HG03139 (cell line): ENCODE data around the gene MYCN.
"Not testable (repeated sequence)": the region's sequence is repeated elsewhere in the genome, so short reads cannot be mapped to it uniquely, and the experiment has no call there.

Source experiments
- ATAC-seq: cut with Tn5 transposase; IDR thresholded peaks from one replicate; pipeline ENCODE4 v1.9.1; 2021; ENCODE audit not compliant: unreplicated experiment

The MYCN gene

DNA sequence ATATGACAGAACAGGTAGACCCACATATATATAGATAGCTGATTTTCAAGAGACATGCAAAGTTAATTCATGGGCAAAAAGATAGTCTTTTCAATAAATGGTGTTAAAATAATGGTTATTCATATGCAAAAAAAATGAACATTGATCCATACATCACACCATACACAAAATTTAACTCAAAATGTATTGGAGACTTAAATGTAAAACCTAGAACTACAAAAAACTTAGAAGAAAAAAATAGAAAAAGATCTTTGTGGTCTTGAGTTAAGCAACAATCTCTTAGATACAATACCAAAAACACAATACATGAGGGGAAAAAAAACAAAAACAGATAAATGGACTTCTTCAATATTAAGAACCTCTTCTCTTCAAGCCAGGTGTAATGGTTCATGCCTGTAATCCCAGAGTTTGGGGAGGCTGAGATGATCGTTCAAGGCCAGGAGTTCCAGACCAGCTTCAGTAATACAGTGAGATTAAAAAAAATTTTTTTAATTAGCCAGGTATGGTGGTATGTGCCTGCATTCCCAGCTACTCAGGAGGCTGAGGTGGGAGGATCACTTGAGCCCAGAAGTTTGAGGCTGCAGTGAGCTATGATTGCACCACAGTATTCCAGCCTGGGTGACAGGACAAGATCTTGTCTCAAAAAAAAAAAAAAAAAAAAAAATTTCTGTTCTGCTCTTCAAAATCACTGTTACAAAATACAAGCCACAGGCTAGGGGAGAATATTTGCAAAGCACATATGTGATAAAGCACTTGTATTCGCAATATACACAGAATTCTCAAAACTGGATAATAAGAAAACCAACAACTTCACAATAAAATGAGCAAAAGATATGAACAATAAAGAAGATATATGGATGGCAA lies 32.7 kb upstream of the MYCN start:
- ATAC-seq = no peak

DNA sequence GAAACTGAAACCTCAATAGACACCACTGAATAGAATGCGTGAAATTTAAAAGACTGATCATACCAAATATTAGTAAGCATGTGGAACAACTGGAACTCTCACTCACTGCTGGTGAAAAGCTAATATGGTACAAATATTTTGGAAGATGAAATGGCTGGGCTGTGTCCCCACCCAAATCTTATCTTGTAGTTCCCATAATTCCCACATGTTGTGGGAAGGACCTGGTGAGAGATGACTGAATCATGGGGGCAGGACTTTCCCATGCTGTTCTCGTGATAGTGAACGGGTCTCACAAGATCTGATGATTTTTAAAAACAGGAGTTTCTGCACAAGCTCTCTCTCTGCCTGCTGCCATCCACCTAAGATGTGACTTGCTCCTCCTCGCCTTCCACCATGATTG lies 32.0 kb upstream of the MYCN start:
- ATAC-seq = no peak

DNA sequence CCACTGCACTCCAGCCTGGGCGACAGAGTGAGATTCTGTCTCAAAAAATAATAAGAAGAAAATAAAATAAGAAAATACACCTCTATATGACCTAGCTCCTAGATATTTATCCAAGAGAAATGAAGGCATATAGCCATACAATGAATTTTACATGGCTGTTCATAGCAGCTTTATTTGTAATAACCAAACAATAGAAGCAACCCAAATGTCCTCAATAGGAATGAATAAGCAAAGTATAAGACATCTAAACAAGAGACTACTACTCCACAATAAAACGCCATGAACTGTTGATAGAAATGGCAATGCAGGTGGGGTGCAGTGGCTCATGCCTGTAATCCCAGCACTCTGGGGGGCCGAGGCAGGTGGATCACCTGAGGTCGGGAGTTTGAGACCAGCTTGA lies 31.2 kb upstream of the MYCN start:
- ATAC-seq = no peak

DNA sequence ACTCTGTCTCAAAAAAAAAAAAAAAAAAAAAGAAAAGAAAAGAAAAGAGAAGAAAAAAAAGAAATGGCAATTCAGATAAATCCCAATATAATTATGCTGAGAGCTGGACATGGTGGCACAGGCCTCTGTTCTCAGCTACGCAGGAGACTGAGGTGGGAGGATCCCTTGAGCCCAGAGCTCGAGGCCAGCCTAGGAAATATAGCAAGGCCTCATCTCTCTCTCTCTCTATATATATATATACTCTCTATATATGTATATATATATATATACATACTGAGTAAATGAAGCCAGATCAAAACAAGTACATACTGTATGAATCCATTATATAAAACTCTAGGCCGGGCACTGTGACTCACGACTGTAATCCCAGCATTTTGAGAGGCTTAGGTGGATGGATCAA lies 30.6 kb upstream of the MYCN start:
- ATAC-seq = no peak

DNA sequence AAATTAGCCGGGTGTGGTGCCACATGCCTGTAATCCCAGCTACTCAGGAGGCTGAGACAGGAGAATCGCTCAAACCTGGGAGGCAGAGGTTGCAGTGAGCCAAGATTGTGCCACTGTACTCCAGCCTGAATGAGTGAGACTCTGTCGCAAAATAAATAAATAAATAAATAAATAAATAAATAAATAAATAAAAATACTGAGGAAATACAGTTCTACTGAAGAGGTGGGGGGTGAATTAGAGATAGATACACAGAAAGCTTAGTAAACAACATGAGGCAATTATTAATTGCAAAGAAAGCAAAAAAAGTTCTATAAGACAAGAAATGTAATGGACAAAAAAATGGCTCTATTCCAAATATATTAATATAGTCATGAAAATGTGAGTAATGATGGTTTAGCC lies 29.1 kb upstream of the MYCN start:
- ATAC-seq = not testable (repeated sequence)

DNA sequence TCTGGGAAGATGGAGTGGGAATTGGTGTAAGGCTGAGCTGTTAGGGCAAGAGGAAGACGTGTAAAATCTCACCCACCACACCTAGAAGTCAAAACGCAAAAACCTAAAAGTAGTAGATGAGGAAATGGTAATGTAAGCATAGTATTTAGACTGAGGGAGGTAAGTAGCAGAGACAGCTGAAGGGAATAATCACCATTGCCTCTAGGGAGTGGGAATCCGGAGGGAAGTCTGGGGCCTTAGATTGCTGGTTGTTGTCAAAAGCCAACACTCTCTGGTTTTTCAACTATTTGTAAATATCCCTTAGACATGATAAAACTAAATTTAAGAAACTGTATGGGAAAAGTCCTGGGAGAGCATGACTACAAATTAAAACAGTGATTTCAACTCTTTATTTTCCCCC lies 28.7 kb upstream of the MYCN start:
- ATAC-seq = no peak

DNA sequence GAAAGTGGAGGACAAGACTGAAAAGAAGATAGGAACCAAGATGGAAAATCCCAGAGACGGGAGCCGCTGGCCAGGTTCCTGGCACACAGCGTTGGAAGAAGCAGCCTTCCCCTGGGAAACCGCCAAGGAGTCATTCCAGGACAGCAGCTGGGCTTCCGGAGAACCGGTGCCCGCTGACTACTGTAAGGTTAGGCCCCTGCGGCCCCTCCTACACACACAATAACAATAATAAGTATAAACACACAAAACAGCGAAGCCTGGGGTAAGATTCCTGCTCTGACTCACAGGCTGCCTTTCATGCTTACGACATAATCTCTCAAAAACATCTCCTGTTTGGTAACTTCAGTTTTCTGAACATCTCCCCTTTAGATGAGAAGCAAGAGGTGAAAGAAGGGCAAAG lies 28.1 kb upstream of the MYCN start:
- no peak for ATAC-seq

DNA sequence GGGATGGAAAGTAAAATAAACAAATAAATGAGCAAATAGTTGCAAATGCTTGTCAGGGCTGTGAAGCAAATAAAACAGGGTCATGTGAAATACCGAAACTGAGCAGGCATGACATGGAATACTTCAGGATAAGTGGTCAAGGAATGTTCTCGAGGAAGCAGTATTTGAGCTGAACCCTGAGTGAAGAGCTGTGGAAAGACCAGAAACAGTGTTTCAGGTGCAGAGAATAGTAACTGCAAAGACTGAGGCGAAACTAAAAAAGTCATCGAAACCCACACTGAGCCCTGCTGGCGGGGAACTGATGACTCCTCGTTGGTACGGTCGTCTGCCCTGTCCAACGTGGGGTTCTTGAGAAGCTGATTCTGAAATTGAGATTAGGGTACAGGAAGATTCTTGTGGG lies 27.2 kb upstream of the MYCN start:
- ATAC-seq = no peak

DNA sequence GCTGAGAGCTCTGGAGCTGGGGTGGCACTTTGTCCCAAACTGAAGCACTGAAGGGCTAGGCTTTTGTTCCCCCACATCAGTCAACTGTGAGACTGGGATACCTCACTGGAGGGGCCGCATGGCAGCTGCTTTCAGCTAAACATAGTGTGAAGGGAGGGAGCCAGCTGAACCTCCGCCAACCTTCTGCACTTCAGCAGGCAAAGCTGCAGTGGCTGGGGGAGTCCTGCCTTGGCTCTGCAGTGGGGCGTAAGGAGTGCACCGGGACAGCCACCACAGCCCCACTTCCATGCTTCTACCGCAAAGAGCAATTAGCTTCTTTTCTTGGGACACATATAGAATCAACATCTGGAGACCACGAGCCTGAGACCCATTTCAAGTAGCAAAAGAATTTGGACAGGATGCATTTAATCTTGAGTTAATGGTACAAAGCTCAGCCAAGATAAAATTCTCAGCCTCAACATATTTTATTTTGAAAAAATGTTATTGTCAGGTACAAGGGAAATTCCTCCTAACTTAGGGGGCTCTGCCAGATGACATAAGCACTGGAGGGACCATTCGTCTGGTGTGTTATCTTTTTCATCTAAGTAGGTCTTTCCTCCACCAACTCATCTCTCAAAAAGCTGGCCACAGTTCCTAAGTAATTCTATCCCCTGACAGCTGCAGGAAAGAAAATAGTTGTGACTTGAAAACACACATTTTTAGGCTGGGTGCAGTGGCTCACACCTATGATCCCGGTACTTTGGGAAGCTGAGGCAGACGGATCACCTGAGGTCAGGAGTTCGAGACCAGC lies 25.6 kb upstream of the MYCN start:
- ATAC-seq = no peak

DNA sequence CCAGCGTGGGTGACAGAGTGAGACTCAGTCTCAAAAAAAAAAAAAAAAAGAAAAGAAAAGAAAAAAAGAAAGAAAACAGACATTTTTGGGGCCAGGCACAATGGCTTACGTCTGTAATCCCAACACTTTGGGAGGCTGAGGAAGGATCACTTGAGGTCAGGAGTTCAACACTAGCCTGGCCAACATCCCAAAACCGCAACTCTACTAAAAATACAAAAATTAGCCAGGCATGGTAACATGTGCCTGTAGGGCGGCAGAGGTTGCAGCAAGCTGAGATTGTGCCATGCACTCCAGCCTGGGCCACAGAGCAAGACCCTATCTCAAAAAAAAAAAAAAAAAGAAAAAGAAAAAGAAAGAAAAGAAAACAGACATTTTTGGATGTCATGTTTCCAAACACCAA lies 24.8 kb upstream of the MYCN start:
- ATAC-seq = not testable (repeated sequence)

DNA sequence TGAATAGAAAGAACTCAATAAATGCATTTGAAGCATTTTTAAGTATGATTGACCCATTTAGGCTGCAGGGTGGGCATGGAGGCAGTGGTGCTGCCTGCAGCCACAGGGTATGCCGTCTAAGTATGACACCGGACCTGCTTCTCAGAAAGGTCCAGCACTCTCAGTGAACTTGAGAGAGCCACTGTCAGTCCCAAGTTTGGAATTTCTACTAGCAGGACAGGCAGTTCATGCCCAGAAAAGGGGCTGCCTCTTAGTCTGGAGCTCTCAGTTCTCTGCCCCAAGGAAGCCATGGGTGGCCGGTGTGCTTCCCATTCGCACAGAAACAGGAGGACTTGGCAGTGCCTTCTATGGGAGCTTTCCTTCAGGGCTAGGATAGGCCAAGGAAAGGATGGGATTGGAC lies 24.0 kb upstream of the MYCN start:
- no peak for ATAC-seq

DNA sequence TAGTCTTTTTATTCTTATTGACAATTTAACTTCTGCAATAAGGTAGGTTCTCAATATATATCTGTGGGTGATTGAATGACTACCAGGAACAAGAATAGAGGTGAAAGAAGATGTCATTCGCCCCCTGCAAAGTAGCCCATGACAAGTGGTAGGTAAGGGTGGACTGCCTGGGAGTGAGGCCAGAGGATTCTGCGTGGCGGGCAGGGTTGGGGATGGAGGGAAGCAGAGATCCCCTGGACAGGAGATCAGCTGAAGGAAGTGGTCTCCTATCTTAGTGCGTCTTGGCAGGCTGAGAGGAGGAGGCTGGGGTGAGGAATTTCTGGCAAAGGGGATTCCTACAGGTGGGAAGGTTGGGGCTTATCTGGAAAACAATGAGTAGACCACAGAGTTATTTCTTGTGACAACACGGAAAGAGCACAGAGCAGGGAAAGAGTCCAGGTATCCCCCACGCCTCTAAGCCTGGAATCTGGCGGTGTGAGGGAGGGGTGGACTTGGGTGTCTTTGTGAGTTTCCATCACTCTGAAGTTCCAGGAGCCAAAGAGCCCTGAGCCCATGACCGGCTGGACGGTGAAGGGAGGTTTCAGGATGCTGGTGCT lies 21.5 kb upstream of the MYCN start:
- no peak for ATAC-seq

DNA sequence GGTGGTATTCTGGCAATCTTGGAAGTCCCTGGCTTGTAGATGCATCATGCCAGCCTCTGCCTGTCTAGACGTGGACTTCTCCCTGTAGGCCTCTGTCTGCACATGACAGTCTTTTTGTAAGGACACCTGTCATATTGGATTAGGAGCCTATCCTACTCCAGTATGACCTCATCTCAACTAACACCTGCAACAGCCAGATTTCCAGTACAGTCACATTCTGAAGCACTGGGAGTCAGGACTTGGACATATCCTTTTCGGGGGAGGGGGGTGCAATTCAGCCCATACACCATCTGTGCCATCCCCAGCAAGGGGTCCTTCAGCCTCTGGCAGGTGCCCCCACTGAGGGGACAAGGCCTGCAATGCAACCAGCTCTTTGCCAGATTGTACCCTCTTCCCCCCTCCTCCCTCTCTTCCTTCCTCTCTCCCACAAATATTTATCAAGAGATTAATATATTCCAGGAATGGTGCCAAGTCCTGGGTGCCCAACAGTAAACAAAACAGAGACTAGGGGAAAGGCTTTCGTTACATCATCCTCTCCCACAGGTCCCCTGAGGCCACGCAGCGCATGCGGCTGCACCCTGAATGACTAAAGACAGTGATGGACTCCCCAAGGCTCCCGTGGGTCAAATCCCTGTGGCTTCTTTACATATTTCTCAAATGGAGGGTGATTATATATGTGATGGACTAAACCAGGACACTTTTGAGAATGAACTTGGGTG lies 20.5 kb upstream of the MYCN start:
- ATAC-seq = no peak

DNA sequence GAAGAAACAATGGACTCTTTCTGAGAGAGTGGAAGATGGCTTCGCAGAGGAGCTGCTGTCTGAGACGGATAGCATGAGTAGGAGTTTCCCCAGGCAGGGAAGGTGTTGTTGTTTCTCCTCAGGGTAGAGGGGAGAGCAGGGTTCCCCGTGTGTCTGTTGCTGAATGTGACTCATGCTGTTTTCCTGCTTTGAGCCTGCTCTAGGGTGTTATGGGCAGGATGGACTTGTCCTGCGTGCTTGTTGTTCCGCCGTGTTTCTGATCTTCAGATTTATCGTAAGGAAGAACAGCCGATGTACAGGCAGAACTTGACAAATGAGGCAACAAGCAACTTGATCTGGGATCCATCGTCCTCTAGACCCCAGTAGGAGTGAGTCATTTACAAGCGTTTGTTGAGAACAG lies 19.7 kb upstream of the MYCN start:
- ATAC-seq = no peak

DNA sequence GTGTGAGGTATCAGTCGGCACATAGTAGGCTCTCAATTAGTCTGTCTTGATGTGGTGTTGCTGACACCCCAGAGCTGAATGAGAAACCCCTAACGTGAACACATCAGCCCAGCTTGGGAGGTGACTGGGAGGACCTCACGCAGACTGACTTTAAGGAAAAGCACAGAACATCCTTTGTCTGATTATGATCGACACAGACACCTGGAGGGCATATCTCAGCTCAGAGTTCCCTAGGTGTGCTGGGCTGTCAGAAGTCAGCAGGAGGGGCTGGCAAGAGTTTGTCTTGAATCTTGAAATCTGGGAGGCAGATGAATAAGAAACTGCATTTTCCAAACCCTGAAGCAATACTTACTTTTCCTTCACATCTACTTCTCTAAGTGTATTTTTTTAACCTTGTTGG lies 16.8 kb upstream of the MYCN start:
- ATAC-seq = no peak

DNA sequence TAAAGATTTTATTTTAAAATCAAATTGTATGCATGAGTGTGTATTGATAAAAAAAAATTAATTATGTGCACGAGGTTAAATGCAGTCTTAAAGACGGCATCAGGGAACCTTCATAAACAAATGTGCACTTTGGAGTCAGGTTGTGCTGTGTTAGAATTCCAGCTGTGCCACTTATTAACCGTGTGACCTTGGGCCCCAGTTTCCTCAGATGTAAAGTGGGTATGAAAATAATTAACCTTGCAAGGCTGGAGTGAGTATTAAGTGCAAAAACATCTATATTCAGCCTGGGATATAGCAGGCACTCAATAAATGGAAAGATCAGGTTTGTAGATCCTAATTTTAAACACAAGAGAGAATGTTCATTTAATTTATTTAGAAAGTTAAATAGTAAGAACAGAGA lies 14.5 kb upstream of the MYCN start:
- ATAC-seq = no peak

DNA sequence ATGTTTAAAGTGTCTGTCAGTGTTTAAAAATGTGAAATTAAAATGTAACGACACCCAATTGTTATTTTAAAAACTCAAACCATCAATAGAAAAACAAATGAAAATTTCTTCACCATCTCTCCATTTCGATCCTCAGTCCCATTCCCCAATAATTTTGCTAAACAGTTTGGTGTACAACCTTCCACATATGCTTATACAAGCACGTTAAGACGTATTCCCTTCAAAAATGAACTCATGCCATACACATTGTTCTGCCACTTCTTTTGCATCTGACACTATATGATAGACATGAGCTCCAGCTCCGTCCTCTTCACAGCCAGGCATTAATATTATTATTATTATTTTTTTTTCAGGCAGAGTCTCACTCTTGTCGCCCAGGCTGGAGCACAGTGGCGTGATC lies 14.1 kb upstream of the MYCN start:
- ATAC-seq = no peak

DNA sequence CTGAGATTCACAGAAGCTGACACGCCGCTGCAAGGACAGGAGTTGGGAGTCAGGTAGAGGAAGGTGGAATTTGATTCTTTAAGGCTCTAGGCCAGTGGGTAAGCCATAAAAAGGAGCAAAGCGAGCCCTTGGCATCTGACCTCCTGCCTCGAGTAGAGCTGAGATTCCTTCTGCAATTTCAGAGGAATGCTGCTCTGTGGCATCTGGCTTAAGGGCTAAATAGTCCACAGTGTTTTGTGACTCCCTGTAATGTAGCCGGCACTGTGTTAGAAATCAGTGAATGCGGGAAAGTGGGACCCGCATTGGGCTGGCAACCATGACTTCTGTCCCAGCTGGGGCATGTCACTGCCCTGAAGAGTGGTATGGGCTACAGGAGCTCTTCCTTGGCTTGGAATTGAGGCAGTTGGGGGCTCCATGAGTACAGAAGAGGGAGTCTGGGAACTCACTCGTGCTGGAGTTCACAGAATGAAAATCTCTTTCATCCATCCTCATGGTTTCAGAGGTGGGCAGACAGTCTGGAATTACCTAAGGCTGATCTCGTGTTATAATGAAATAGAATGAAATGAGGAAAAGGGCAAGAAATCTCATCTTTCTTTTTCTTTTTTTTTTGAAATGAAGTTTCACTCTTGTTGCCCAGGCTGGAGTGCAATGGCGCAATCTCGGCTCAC lies 12.7 kb upstream of the MYCN start:
- no peak for ATAC-seq

DNA sequence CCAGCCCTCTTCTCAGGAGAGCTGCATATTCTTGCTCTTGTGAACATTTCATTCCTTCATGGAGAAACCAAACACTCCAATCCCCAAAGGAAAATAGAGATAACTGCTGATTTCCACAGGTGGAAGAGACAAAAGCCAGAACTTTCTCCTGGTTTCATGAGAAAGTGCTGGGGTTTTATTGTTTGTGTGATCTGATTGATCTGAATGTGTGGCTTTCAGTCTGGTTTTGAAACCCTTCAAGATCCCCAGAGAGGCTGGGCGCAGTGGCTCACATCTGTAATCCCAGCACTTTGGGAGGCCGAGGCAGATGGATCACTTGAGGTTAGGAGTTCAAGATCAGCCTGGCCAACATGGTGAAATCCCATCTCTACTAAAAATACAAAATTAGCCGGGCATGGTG lies 11.3 kb upstream of the MYCN start:
- ATAC-seq = not testable (repeated sequence)

DNA sequence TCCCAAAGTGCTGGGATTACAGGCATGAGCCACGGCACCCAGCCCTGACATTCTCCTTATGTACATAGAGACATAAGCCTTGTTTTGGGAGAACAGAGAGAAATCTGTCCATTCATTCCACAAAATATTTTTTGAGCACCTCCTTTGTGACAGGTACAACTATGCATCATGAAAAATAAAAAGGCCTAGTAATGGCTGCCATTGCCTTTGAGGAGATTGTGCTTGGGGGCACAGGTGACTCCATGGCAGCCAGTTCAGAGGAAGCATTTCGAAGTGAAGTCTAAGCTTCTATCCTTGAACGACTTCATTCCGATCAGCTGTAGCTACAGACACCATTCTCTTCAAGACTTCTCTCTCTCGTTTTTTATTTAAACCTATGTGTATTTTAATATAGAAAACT lies 10.5 kb upstream of the MYCN start:
- ATAC-seq = no peak
